PFSK-1 (cell line): Measurements from ENCODE around the gene MAST1.

Source experiments
- FOXP2 ChIP-seq: optimal IDR thresholded peaks from 2 replicates; pipeline ENCODE3; 2011; ENCODE audit warnings: borderline replicate concordance, control low read depth, inconsistent platforms; ENCODE audit not compliant: insufficient read depth; ENCODE audit errors: extremely low read length, extremely low read depth
- POLR2AphosphoS5 ChIP-seq: IDR thresholded peaks from 2 replicates; pipeline ENCODE4 v1.6.1; 2012; ENCODE audit warnings: low read depth, mild to moderate bottlenecking, control low read depth, low read length, moderate library complexity
- SIN3A ChIP-seq: IDR thresholded peaks from 2 replicates; pipeline ENCODE4 v1.6.1; 2012; ENCODE audit warnings: mild to moderate bottlenecking, low read length, moderate library complexity, borderline replicate concordance; ENCODE audit not compliant: insufficient read depth
- TAF1 ChIP-seq: IDR thresholded peaks from 2 replicates; pipeline ENCODE4 v1.6.1; 2012; ENCODE audit warnings: low read length, control low read depth, borderline replicate concordance; ENCODE audit not compliant: insufficient read depth
- TF ChIP-seq, protein P1 (sequence below), 2 experiments: IDR thresholded peaks; 2 replicates each; pipeline versions ENCODE4 v1.6.1 to v1.8.0; 2011 to 2012; ENCODE audit warnings: low read depth in 2 of 2, low read length in 2 of 2, control low read depth in 1 of 2, inconsistent platforms in 1 of 2, mild to moderate bottlenecking in 1 of 2, moderate library complexity in 1 of 2; ENCODE audit not compliant: insufficient read depth in 1 of 2

MAST1 gene

DNA sequence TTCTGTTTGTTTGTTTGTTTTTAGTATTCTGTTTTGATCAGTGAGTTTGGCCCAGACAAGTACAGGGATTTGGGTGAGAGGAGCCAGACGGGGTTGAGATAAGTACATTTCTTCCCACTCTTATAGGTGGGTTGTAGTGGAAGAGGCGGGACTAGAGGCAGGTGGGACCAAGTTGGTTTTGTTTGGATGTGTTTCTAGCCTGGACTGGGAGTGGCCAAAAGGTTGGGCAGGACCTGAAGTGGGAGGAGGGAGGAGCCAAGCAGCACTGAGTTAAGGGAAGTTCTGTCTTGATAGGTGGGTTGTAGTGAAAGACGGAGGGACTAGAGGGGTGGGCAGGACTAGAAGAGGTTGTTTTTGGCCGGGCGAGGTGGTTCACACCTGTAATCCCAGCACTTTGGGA, 33.9 kb downstream of the MAST1 start:
- TF ChIP-seq, protein P1, sequence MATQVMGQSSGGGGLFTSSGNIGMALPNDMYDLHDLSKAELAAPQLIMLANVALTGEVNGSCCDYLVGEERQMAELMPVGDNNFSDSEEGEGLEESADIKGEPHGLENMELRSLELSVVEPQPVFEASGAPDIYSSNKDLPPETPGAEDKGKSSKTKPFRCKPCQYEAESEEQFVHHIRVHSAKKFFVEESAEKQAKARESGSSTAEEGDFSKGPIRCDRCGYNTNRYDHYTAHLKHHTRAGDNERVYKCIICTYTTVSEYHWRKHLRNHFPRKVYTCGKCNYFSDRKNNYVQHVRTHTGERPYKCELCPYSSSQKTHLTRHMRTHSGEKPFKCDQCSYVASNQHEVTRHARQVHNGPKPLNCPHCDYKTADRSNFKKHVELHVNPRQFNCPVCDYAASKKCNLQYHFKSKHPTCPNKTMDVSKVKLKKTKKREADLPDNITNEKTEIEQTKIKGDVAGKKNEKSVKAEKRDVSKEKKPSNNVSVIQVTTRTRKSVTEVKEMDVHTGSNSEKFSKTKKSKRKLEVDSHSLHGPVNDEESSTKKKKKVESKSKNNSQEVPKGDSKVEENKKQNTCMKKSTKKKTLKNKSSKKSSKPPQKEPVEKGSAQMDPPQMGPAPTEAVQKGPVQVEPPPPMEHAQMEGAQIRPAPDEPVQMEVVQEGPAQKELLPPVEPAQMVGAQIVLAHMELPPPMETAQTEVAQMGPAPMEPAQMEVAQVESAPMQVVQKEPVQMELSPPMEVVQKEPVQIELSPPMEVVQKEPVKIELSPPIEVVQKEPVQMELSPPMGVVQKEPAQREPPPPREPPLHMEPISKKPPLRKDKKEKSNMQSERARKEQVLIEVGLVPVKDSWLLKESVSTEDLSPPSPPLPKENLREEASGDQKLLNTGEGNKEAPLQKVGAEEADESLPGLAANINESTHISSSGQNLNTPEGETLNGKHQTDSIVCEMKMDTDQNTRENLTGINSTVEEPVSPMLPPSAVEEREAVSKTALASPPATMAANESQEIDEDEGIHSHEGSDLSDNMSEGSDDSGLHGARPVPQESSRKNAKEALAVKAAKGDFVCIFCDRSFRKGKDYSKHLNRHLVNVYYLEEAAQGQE (IDR thresholded peaks at IDR 0.05; ENCODE audit: insufficient read depth in 1 of 2, low read depth in 2 of 2, low read length in 2 of 2), result no peak
- TF ChIP-seq POLR2AphosphoS5, result no peak
- no peak for TF ChIP-seq SIN3A
- no peak for TF ChIP-seq TAF1
- no peak for TF ChIP-seq FOXP2

DNA sequence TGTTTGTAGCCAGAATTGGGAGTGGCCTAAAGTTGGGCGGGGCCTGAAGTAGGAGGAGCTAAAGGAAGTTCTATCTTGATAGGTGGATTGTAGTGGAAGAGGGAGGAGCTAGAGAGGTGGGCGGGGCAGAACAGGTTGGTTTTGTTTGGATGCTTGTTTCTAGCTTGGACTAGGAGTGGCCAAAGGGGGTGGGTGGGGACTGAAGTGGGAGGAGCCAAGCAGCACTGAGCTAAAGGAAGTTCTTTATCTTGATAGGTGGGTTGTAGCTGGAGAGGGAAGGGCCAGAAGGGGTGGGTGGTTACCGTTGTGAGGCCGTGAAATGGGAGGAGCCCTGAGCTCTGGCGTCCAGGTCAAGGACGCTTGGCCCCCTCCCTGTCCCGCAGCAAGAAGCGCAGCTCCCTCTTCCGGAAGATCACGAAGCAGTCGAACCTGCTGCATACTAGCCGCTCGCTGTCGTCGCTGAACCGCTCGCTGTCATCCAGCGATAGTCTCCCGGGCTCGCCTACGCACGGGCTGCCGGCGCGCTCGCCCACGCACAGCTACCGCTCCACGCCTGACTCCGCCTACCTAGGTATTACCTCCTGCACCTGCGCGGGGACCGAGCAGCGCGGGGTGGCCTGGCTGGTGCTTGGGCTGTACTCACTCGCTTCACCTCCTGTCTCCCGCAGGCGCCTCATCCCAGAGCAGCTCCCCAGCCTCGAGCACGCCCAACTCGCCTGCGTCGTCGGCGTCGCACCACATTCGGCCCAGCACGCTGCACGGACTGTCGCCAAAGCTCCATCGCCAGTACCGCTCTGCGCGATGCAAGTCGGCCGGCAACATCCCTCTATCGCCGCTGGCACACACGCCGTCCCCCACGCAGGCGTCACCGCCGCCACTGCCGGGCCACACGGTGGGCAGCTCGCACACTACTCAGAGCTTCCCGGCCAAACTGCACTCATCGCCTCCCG, 34.9 kb downstream of the MAST1 start:
- TF ChIP-seq, protein P1 (IDR thresholded peaks at IDR 0.05; ENCODE audit: insufficient read depth in 1 of 2, low read depth in 2 of 2, low read length in 2 of 2), result no peak
- TF ChIP-seq TAF1 (no peak), SIN3A (no peak), FOXP2 (no peak)

DNA sequence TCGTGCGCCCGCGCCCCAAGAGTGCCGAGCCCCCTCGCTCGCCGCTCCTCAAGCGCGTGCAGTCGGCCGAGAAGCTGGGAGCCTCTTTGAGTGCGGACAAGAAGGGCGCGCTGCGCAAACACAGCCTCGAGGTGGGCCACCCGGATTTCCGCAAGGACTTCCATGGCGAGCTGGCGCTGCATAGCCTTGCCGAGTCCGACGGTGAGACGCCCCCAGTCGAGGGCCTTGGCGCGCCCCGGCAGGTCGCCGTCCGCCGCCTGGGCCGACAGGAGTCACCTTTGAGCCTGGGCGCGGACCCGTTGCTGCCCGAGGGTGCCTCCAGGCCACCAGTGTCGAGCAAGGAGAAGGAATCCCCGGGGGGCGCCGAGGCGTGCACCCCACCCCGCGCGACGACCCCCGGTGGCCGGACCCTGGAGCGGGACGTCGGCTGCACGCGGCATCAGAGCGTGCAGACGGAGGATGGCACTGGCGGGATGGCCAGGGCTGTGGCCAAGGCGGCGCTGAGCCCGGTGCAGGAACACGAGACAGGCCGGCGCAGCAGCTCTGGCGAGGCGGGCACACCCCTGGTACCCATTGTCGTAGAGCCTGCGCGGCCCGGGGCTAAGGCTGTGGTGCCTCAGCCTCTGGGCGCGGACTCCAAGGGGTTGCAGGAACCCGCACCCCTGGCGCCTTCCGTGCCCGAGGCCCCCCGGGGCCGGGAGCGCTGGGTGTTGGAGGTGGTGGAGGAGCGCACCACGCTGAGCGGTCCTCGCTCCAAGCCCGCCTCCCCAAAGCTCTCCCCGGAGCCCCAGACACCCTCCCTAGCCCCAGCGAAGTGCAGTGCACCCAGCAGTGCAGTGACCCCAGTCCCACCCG, 35.8 kb downstream of the MAST1 start:
- TF ChIP-seq SIN3A, result no peak
- TF ChIP-seq FOXP2, result no peak
- TF ChIP-seq POLR2AphosphoS5, result no peak
- TF ChIP-seq TAF1, result no peak
- TF ChIP-seq, protein P1 (IDR thresholded peaks at IDR 0.05; ENCODE audit: insufficient read depth in 1 of 2, low read depth in 2 of 2, low read length in 2 of 2), result no peak

DNA sequence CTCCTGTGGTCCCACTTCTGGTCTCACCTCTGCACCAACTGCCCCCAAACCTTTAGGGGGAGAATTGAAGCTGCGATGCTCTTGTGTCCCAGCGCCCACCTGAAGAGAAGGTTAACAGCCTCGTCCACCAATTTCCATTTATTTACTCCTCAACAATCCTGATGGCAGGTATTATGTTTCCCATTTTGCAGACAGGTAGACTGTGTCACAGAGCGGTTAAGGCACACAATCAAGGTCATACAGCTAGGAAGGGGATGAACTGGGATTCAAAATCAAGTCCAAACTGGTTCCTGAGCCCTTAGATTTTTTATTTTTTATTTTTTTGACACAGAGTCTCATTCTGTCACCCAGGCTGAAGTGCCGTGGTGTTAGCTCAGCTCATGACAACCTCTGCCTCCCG, 36.8 kb downstream of the MAST1 start:
- no peak for TF ChIP-seq POLR2AphosphoS5
- TF ChIP-seq, protein P1 (IDR thresholded peaks at IDR 0.05; ENCODE audit: insufficient read depth in 1 of 2, low read depth in 2 of 2, low read length in 2 of 2), result no peak
- no peak for TF ChIP-seq SIN3A
- TF ChIP-seq TAF1, result no peak
- no peak for TF ChIP-seq FOXP2
